DMS153 (cell line): ENCODE measurements around the gene TSR3.

Source experiments
- DNase-seq: peaks from one replicate; lab custom pipeline; 2025; lab: John Stamatoyannopoulos, UW

Gene TSR3

DNA sequence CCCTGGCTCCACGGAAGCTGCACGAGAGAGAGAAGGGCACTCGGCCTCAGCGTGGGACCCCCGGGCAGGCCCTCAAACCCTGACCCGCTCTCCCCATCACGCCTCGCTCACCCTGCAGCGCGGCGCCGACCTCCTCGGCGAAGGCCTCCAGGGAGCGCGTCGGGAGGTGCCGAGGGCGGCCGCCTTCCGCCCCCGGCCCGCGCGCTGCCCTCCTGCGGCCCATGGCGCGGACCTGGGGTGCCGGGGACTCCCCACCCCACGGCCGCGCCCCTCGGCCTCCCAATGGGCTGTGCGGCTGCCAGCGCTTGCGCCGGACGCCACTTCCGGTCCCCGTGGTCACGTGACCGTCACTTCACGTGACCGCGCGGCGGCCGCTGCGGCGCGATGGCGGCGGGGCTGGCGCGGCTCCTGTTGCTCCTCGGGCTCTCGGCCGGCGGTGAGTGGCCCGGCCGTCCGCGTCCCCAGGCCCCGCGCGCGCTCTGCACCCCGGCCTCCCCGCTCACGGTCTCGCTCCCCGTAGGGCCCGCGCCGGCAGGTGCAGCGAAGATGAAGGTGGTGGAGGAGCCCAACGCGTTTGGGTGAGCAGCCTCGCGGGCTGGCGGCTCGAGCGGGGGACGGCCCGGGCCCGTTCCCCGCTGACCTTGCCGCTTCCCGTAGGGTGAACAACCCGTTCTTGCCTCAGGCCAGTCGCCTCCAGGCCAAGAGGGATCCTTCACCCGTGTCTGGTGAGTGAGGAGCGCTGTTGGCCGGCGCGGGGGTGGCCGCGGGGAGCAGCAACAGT, at the start of gene TSR3, which contains the start of gene GNPTG:
TSS of gene TSR3 (minus strand) at position 297 of the 781 bp plus-strand sequence. CDS start at position 223, 74 bp downstream.
TSS of gene GNPTG (plus strand) at position 350 of the 781 bp plus-strand sequence. CDS start at position 385, 35 bp downstream.
- peak; percentile 52 for DNase-seq

DNA sequence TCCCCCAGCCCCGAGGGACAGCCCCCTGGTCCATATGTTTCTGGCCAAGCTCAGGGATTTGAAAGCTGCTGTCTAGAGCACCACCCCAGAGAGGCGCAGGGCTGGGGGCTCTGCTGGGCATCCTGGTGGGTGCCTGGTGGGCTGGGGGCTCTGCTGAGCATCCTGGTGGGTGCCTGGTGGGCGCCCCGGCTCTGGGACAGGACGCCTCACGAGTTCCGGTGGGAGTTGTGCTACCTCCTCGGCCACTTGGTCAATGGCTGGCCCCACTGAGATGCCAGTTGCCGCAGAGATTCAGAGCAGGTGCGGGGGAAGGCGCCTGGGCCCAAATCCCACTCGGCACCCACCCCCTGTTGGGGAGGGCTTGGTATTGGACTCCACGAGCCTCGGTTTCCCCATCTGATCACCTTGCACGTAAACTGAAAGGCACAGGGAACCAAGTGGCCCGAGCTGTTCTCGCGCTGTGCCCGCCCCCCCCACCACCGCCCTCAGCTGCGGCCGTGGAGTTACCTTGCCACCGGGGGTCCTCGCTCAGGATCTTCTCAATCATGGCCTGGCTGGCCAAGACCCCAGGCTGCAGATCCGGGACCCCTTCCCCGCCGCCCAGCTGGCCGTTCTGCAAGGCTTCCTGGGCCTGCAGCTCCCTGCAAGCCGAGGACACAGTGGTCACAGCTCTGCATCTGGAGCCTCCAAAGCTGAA, 49.5 kb upstream of the TSR3 start:
- DNase-seq: no peak

DNA sequence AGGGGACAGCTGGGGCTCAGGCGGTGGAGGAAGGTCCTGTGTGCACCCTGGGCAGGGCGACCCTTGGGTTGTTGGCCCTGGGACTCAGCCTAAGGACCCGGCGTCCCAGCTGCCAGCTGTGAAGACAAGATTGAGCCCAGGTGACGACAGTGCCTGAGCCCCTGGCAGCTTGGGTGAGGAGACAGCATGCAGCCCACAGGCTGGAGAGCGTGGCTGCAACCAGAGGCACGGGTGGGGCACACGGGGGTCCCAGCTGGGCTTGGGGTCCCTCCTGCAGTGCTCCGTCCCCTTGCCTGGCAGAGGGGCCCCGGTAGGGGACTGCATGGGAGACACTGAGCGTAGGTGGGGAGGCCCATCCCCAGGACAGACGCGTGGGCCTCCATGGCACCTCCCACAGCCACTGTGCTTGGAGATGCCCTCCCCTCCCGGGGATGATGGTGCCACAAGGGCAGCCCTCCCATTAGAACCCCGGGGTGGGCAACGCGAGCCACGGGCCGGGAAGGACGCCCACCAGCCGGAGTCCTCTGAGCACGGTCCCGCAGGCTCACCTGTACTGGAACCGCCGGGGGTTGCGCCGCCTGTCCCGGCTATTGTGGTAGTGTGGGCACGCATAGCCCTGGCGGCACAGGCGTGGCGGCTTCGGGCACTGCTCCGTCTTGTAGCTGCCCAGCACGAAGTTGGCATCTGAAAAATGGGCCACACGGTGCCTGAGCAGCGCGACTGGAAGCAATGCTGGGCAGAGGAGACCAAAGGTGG, 47.3 kb upstream of the TSR3 start:
- DNase-seq: no peak

DNA sequence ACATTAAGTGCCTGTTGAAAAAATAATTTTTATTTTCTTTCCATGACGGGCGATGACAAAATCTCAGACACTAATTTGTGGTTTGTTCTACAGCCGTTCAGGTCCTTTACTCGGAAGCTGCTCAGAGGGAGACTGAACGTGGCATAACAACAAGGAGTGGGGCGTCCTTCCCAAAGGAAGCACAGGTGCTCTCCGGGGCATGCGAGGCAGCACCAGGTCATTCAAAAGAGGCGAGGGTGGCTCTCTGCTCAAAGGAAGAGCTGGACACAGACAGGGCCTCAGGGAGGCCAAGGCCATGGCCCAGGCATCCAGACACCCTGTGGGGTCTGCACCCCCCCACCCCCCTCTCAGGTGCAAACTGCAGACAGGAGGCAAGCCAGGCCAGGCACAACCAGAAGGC, 46.7 kb upstream of the TSR3 start:
- DNase-seq: no peak

DNA sequence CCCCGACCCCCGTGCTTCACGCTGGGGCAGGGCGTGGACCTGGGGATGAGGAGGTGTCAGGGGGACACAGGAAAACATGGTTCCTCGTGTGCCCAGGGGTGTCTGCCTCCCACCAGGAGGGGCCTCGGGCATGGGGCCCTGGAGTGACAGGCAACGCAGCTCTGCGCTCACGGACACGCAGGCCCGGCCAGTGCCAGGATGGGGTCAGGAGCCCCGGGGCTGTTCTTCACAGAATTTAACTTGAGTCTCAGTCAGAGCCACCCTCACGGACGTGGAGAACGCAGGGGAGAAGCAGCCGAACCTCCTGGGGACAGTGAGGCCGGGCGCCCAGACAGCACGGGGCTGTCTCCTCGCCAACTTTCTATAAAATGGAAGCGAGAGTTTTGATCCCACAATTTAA, 46.1 kb upstream of the TSR3 start:
- no peak for DNase-seq

DNA sequence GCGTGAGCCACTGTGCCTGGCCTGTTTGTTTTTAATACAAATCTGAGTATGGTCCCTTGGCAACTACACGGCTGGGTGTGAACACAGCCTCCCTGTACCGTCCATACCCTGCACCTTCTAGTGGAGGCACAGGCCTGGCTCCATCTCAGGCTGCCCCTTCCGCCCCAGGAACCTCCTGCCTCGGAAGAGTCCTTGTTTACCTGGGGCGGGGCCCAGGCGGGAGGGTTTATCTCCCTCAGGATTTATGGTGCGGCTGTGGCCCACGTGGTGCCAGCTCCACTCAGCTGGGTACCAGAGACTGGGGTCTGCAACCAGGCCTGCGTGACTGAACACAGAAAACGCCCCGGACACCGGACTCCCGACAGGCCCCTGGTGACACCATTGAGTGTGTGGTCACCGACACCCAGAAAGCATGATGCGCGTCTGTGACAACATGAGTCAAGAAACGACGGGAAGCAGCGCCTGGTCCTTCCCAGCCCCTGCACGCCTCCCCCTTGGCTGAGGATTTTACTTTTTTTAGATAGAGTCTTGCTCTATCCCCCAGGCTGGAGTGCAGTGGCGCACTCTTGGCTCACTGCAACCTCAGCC, 43.9 kb upstream of the TSR3 start:
- DNase-seq: no peak

DNA sequence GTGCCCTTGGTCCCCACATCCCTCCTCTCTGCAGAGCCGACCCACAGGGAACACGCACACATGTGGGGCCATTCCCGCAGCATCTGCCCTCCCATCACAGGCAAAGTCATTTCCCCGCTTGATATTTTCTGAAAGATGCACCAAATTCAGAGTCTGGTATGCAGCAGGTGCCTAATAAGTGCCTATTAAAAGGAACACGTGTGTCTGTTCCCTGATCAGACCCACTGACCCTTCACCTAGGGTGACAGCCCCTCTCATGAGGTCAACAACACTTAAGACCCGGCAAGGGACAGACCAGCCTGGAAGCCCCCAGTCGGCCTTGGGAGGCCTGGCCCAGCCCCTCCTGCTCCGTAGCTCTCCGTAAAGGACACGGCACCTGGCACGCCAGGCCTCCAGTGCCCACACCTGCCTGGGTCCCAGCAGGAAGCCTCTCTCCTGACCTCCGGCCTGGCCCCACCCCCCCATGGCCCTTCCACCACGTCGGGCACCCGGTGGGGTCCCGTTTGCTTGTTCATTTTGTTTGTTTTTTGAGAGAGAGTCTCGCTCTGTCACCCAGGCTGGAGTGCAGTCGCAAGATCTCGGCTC, 42.8 kb upstream of the TSR3 start:
- no peak for DNase-seq

DNA sequence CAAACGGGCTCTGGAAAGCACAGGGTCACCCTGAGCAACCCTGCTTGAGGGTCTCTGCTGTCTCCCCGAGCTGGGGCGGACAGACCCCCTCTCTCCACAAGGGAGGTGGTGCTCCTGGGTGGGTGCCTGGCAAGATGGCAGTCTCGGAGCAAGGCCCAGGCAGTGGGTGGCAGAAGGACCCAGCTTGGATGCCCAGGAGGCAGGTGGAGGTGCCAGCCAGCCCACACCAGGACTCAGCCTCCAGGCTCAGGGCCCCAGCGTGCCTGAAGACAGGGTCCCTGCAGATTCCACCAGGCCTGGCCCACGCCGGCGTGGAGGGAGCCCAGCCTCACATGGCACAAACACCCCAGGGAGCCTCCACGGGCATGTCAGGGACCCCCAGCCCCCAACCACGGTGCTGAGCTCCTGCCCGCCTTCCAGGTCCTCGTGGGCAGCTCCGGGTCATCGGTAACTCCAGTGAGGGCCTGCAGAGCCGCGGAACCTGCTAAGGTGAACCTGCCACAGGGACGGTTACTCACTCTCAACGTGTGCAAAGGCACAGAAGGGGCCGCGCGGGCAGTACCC, 42.0 kb upstream of the TSR3 start:
- no peak for DNase-seq

DNA sequence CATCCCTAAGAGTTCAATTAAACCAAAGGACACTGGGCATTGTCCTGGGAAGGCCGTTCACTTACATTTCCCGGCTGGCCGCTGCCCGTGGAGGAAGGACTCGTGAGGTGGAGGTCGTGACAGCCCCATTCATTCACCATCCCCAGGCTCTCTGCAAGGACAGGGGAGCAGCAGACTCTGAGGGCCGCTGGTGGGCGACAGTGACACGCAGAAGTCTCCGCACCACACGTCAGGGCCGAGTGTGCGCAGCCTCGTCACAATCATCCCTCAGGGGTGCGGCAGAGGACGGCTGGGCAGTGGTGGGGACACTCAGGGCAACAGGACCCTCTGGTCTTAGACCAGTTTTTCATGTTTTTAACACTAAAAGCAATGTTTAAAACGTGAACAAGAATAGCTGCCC, 41.1 kb upstream of the TSR3 start:
- DNase-seq: no peak

DNA sequence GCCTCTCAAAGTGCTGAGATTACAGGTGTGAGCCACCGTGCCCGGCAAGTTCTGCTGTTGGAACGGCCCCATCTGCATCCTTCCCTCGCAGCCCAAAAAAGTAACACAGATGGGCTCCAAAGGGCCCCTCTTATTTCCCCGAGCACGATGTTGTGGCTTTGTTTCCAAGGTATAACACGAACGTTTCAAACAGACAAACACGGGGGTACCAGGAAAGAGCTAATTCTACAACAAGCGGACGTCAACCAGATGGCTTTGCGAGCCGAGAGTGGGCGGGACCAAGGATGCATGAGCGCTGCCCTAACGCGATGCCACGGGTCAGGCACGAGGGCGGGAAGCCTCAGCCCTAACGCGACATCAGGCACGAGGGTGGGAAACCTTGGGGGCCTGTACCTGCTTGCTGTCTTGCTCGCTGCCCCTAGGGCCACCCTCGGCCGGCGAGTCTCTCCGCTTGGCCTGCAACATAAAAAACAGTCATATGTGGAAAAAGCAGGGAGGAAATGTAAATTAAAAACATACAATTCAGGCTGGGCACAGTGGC, 38.6 kb upstream of the TSR3 start:
- DNase-seq: no peak

DNA sequence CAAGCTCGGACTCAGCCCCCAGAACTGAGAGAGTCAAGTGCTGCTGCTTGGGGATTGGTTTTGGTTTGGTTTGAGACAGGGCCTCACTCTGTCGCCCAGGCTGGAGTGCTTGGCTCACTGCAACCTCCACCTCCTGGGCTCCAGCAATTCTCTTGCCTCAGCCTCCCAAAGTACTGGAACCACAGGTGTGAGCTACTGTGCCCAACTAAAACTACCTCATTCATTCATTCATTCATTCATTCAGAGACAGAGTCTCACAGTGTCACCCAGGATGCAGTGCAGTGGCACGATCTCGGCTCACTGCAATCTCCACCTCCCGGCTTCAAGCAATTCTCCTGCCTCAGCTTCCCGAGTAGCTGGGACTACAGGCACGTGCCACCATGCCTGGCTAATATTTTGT, 38.1 kb upstream of the TSR3 start:
- no peak for DNase-seq

DNA sequence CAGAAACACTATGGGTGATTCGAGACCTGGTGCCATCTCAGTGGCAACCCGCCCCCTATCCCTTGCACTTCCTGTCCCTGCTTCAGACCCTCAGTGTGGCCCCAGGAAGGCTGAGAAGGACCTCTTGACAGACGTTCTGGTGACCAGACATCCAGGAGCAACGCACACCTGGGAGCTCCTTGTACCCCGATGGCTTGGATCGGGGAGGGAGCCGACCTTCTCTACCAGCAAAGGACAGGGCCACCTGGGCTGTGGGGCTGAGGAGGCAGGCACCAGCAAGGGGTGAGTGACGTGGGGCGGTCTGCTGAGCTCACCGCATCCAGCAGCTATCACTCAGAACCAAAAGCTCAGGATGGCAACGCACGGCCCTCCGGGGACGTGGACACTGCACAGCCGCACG, 35.7 kb upstream of the TSR3 start:
- DNase-seq: no peak

DNA sequence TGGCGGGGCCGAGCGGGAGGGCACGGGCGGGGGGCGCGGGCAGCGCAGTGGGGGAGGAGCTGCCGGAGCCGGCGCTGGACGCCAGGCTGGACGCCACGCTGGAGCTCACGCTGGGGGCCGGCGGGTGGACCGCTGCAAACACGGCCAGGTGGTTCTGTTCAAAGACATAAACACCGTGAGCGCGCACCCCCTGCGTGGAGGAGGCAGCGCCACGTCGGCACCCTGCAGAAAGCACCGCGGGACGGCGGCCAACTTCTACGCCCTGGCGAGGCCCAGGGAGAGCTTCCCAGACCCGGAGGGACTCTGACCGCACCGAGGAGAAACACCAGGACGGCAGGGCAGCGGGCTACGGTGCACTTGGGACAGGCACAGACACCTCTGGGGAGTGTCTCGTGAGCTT, 33.6 kb upstream of the TSR3 start:
- no peak for DNase-seq

DNA sequence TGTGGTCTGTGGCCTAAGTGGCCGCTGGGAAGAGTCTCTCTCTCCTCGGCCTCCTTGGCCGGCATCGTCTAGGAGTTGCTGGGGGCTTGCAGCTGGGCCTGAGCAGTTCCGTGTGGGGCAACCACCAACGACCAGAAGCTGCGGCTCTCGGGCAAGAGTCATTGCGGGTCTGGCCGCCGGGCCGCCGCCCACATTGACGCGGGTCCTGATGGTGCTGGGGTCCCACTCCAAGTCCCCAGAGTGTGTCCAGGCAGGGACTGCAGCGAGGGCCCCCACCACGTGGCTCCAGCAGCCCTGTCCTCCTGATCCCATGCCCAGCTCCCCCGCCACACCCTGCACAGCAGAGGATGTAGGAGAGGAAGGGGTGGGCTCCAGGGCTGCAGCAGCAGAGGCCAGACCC, 31.9 kb upstream of the TSR3 start:
- DNase-seq: no peak

DNA sequence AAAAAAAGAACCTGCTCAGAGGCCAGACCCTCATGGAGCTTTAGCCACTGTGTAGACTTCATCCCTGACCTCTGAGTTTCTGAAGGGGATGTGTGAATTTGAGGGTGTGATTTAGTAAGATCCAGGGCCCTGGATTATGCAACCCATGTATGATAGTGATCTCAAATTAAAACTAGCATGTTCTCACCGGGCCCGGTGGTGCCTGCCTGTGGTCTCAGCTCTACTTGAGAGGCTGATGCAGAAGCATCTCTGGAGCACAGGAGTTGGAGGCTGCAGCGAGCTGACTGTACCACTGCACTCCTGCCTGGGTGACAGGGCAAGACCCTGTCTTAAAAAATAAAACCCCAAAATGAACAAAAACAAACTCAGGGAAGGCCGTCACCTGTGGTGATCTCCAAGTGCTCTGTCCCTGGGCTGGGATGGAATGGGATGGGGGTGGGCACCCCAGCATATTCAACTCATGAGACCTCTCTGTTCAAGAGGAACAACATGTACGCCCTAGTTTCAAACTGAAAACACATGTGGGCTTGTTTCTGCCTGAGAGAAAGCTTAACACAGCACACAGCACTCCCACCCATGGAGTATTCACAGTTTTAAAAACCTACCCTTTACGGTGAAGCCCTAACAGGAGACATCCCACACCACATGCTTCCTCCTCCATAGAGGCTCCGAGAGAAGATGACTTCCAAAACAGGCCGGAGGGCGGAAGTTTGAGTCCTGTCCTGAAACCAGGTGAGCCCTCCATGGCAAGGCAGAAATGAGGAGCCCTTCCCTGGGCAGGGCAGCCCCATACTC, 30.1 kb upstream of the TSR3 start:
- no peak for DNase-seq

DNA sequence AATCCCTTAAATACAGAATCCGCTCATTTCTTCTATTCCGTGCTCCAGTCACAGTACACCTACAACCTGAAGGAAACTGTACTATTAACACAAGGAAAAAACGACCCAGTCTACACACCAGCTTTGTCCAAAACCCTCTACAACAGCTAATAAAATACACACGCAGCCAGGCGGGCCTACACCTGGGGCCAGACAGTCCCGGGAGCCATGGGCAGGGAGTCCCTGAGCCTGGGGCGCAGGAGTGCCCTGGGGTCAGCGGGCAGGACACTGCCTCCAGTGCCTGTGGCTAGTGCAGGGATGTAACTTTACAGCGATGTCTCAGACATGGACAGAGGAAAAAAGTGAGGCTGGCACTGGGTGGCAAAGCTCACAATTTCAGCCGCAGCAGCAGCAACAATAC, 28.5 kb upstream of the TSR3 start:
- no peak for DNase-seq

DNA sequence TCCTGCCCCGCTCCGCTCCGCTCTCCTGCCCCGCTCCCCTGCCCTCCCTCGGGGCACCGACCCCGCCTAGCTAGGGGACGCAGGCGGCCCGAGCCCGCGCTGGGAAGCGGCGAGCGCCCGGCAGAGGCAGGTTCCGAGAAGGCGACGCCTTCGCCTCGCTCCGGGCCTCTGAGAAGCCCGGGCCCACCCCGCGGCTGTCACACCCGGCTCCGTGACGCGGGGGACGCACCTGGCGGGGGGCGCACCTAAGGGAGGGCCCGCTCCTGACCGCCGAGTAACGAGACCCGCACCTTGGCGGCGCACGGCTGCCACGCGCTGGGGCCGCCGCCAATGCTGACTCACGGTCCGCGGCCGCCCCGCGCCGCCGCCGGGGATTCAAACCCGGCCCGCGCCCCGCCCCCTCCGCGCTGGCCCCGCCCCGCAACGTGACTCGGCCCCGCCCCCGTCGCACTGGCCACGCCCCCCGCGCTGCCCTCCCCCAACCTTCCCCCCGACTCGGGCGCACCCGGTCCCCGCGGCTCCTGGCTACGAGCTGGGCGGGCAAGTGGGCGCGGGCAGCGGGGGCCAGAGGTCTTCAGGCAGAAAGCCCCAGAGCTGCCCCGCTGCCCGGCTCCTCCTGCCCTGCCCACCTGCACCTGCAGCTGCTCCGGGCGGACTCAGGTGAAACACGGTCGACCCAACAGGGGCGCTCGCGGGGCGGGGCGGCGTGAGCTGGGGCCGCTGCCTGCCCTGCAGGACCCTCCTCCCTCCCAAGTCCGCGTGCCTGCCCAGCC, 27.8 kb upstream of the TSR3 start:
- peak; percentile 53 for DNase-seq

DNA sequence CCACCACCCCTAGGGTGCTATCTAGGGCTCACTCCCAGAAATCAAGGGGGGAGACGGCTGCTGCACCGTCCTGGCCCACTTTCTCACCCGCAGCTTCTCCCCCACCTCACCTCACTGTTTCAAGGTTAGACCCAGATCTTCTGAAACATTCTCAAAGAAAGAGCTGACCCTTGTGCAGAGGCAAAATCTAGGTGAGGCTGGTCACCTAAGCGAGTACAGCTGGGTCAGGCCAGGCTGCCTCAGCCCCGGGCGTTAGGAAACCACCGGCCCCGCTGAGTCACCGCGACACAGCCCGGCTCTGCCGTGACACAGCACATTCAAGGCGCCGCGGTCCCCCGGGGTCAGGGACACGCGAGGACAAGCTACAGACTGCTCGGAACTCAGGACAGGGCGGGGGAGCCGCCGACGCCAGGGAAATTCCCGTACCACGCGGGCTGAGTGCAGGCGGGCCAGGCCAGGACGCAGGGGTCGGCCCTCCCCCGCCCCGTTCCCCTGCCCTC, 27.2 kb upstream of the TSR3 start:
- DNase-seq: no peak

DNA sequence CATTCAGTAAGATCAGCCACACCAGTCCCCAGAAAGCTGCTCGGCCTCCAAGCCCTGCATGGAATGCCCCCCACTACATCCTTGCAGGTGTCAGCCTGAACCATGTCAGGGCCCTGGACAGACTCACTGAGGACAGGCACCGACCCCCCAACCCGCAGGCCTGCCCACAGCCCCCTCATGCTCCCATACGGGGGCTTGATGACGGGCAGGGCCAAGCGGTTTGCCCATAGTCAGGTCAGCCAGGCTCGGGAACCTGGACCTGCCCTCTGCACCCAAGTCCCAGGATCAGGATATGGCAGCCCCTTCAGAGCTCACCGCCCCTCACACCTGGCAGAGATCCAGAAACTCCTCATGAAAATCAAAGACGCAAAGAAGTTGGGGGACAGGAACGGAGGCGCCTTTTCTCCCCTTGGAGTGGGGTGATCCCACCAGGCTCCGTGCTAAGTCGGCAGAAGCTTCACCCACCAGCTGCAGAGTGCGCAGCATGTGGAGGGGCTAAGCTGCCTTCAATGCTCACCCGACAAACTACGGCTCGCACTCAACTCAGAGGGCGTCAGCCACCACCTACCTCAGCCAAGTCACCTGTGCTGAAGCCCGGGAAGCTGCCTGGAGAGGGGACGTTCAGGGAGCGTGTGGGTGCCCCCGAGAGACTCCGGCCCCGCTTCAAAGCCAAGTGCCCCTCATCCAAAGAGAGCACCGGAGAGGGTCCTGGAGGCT, 26.6 kb upstream of the TSR3 start:
- DNase-seq: no peak
